PC-3 (cell line): Measurements from ENCODE around the gene PNMA6E. TPM values are rescaled to one million over a fixed set of nuclear protein-coding genes. Genes with fewer than 3 reads are reported as not detected.

Source experiments
- ATAC-seq: fragments of 200-7000 bp; cut with Tn5 transposase; 2 replicates; pipeline ENCODE4 v1.9.1; 2020; ENCODE audit warnings: mild to moderate bottlenecking, moderate library complexity
- BruUV-seq: library from RNA; stranded (reverse); fragments of 400-500 nt; replicated peaks from 2 replicates; lab custom pipeline; 2021; lab: Mats Ljungman, UMichigan
- CTCF ChIA-PET: fragments of 300-600 bp; sonication (Branson Sonifier 250); formaldehyde crosslinking; loops from one replicate; lab custom pipeline; 2022; ENCODE audit warnings: antibody characterized with exemption; lab: Charles Lee
- POLR2A ChIA-PET: fragments of 300-600 bp; sonication (Branson Sonifier 250); formaldehyde crosslinking; loops from one replicate; lab custom pipeline; 2022; ENCODE audit warnings: antibody characterized with exemption; ENCODE audit not compliant: unreplicated experiment; lab: Charles Lee
- DNase-seq: peaks from one replicate; pipeline ENCODE4 v3.0.0-alpha.2; 2015
- H2AFZ ChIP-seq: fragments of 300-600 bp; sonication (generic); 2 replicates; pipeline ENCODE4 v1.6.0; 2016; ENCODE audit warnings: antibody characterized with exemption, low read length
- H3F3A ChIP-seq: fragments of 300-600 bp; sonication (generic); one replicate; pipeline ENCODE4 v1.6.0; 2017; ENCODE audit warnings: antibody characterized with exemption, low read length, control low read depth, mild to moderate bottlenecking; ENCODE audit not compliant: unreplicated experiment
- H3K27ac ChIP-seq: fragments of 300-600 bp; sonication (generic); 2 replicates; pipeline ENCODE4 v1.5.1; 2016; ENCODE audit warnings: mild to moderate bottlenecking, low read length
- H3K27me3 ChIP-seq: fragments of 300-600 bp; sonication (generic); 2 replicates; pipeline ENCODE4 v1.6.1; 2016; ENCODE audit warnings: low read length, mixed read lengths
- H3K36me3 ChIP-seq: fragments of 300-600 bp; sonication (generic); 2 replicates; pipeline ENCODE4 v1.6.1; 2016; ENCODE audit warnings: low read depth, mixed run types, low read length, mixed read lengths
- H3K4me1 ChIP-seq: fragments of 300-600 bp; sonication (generic); 2 replicates; pipeline ENCODE4 v1.5.1; 2016; ENCODE audit warnings: low read length; ENCODE audit not compliant: insufficient read depth
- H3K4me2 ChIP-seq: fragments of 300-600 bp; sonication (generic); 2 replicates; pipeline ENCODE4 v1.6.0; 2016; ENCODE audit warnings: low read length
- H3K4me3 ChIP-seq: fragments of 300-600 bp; sonication (generic); 2 replicates; pipeline ENCODE4 v1.5.1; 2016; ENCODE audit warnings: mild to moderate bottlenecking, low read length, mixed read lengths
- H3K79me2 ChIP-seq: fragments of 300-600 bp; sonication (generic); 2 replicates; pipeline ENCODE4 v1.6.1; 2017; ENCODE audit warnings: low read length, mixed read lengths
- H3K9ac ChIP-seq: fragments of 300-600 bp; sonication (generic); 2 replicates; pipeline ENCODE4 v1.6.0; 2016; ENCODE audit warnings: mild to moderate bottlenecking, low read length
- H3K9me2 ChIP-seq: fragments of 300-600 bp; sonication (generic); replicated peaks from 2 replicates; pipeline ENCODE4 v1.6.1; 2016; ENCODE audit warnings: mixed run types, low read length, mixed read lengths
- H3K9me3 ChIP-seq: fragments of 300-600 bp; sonication (generic); 2 replicates; pipeline ENCODE4 v1.6.1; 2016; ENCODE audit warnings: low read length, mixed read lengths
- H4K20me1 ChIP-seq: fragments of 300-600 bp; sonication (generic); 2 replicates; pipeline ENCODE4 v1.6.1; 2016; ENCODE audit warnings: low read length, mixed read lengths
- CTCF ChIP-seq: fragments of 300-600 bp; sonication (generic); conservative IDR thresholded peaks from 2 replicates; pipeline ENCODE4 v1.5.1; 2017; ENCODE audit warnings: antibody characterized with exemption, low read depth, mild to moderate bottlenecking, low read length
- EZH2 ChIP-seq: fragments of 300-600 bp; sonication (generic); IDR thresholded peaks from one replicate; pipeline ENCODE4 v1.6.1; 2017; ENCODE audit warnings: antibody characterized with exemption, mild to moderate bottlenecking, low read length; ENCODE audit not compliant: unreplicated experiment
- EZH2phosphoT487 ChIP-seq: fragments of 300-600 bp; sonication (generic); IDR thresholded peaks from 2 replicates; pipeline ENCODE4 v1.6.1; 2018; ENCODE audit warnings: mild to moderate bottlenecking, antibody characterized with exemption, low read length, borderline replicate concordance
- intact Hi-C: fragments of 100-400 bp; cut with micrococcal nuclease; formaldehyde crosslinking; loops from 2 replicates; pipeline ENCODE4 v1.9.0; 2023
- total RNA-seq: library from RNA; depleted of rRNA; stranded (reverse); fragments of >200 nt; gene quantifications from 2 replicates; pipeline ENCODE4 v1.2.3, GENCODE V29; 2014

PNMA6E gene
- total RNA-seq, 1 experiment from 2014 or later: not detected

- H3K27me3 ChIP-seq: peaks cover 47% of the 10 kb centered on the region
These were observed 20.7 kb upstream of the PNMA6E start for GRCh38 chrX:153421856-153422255.

GRCh38 chrX:153420851-153421599, 19.9 kb upstream of the PNMA6E start:
- Histone ChIP-seq H4K20me1 (no peaks in the 10 kb centered on the region), H3K4me3 (no peak overlapping the region), H3K4me2 (no peak overlapping the region), H3F3A (no peaks in the 10 kb centered on the region), H3K27me3 (peaks cover 55% of the 10 kb centered on the region), H3K9ac (no peak overlapping the region), H2AFZ (no peak overlapping the region), H3K27ac (no peak overlapping the region), H3K9me2 (no peaks in the 10 kb centered on the region), H3K36me3 (no peaks in the 10 kb centered on the region), H3K79me2 (no peaks in the 10 kb centered on the region), H3K4me1 (no peaks in the 10 kb centered on the region), H3K9me3 (no peaks in the 10 kb centered on the region)
- CTCF ChIA-PET: no interaction called here
- no TSS peak for BruUV-seq
- POLR2A ChIA-PET: no interaction called here
- TF ChIP-seq CTCF (no peak), EZH2 (no peak), EZH2phosphoT487 (no peak)
- DNase-seq (no peak), ATAC-seq (no peak)
- intact Hi-C loops: no loop called here

More at GRCh38 chrX:153421856-153422255, 20.7 kb upstream of the PNMA6E start:
- BruUV-seq: no TSS peak
- Histone ChIP-seq H2AFZ (no peak overlapping the region), H3K4me1 (no peaks in the 10 kb centered on the region), H3K27ac (no peak overlapping the region), H3K9me2 (no peaks in the 10 kb centered on the region), H4K20me1 (no peaks in the 10 kb centered on the region), H3K4me2 (no peak overlapping the region), H3K36me3 (no peaks in the 10 kb centered on the region), H3F3A (no peaks in the 10 kb centered on the region), H3K9ac (no peak overlapping the region), H3K4me3 (no peak overlapping the region), H3K9me3 (no peaks in the 10 kb centered on the region), H3K79me2 (no peaks in the 10 kb centered on the region)
- intact Hi-C loops: no loop called here
- CTCF ChIA-PET: no interaction called here
- no peak for DNase-seq
- POLR2A ChIA-PET: no interaction called here
- TF ChIP-seq EZH2phosphoT487 (no peak), CTCF (no peak), EZH2 (no peak)
- no peak for ATAC-seq

- H3K4me3 ChIP-seq: no peak overlapping the region
- ATAC-seq (no peak), DNase-seq (no peak)
- H3K9me2 ChIP-seq: no peaks in the 10 kb centered on the region
- ChIA-PET POLR2A (no interaction called here), CTCF (no interaction called here)
- H3F3A ChIP-seq: no peaks in the 10 kb centered on the region
- TF ChIP-seq CTCF (no peak), EZH2phosphoT487 (no peak)
- H3K27ac ChIP-seq: no peak overlapping the region
- H3K4me2 ChIP-seq: no peak overlapping the region
- no peak overlapping the region for H2AFZ ChIP-seq
- BruUV-seq: no TSS peak
- peaks cover 57% of the 10 kb centered on the region for H3K27me3 ChIP-seq
- H3K9me3 ChIP-seq: no peaks in the 10 kb centered on the region
- H3K36me3 ChIP-seq: no peaks in the 10 kb centered on the region
- H3K4me1 ChIP-seq: no peaks in the 10 kb centered on the region
- no peaks in the 10 kb centered on the region for H3K79me2 ChIP-seq
- intact Hi-C loops: no loop called here
- no peak overlapping the region for H3K9ac ChIP-seq
- H4K20me1 ChIP-seq: no peaks in the 10 kb centered on the region
These were observed 16.5 kb upstream of the PNMA6E start for GRCh38 chrX:153417637-153418036.
